Measurements from ENCODE around the gene MEFV. TPM values are rescaled to one million over a fixed set of nuclear protein-coding genes. Genes with fewer than 3 reads are reported as not detected.

The MEFV gene
- total RNA-seq, 1 experiment from 2014 or later: not detected

DNA sequence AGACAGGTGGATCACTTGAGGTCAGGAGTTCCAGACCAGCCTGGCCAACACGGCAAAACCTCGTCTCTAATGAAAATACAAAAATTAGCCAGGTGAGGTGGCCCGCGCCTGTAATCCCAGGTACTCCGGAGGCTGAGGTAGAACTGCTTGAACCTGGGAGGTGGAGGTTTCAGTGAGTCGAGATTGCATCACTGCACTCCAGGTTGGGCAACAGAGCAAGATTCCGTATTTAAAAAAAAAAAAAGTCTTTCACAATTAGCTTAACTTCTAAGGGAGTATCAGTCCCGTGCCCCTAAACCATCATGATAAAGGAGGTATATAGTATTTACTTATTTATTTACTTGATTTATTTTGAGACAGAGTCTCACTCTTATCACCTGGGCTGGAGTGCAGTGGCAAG, 3.4 kb upstream of the MEFV start:
- no peak for DNase-seq
- CTCF ChIA-PET: no interaction called here
- H3K27ac Mint-ChIP-seq (ENCODE audit: unreplicated experiment): no peak overlapping the region
- BruUV-seq (replicated peaks): no TSS peak
- no peaks in the 10 kb centered on the region for H3K4me1 Mint-ChIP-seq (ENCODE audit: low read depth, unreplicated experiment)
- H3K27me3 Mint-ChIP-seq (ENCODE audit: unreplicated experiment): peaks cover 36% of the 10 kb centered on the region
- no peaks in the 10 kb centered on the region for H3K9me3 Mint-ChIP-seq (ENCODE audit: low read depth, unreplicated experiment)
- TF ChIP-seq, protein P1, sequence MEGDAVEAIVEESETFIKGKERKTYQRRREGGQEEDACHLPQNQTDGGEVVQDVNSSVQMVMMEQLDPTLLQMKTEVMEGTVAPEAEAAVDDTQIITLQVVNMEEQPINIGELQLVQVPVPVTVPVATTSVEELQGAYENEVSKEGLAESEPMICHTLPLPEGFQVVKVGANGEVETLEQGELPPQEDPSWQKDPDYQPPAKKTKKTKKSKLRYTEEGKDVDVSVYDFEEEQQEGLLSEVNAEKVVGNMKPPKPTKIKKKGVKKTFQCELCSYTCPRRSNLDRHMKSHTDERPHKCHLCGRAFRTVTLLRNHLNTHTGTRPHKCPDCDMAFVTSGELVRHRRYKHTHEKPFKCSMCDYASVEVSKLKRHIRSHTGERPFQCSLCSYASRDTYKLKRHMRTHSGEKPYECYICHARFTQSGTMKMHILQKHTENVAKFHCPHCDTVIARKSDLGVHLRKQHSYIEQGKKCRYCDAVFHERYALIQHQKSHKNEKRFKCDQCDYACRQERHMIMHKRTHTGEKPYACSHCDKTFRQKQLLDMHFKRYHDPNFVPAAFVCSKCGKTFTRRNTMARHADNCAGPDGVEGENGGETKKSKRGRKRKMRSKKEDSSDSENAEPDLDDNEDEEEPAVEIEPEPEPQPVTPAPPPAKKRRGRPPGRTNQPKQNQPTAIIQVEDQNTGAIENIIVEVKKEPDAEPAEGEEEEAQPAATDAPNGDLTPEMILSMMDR (IDR thresholded peaks at IDR 0.05; ENCODE audit: unreplicated experiment): no peak
- peaks cover 27% of the 10 kb centered on the region for H3K36me3 Mint-ChIP-seq (ENCODE audit: insufficient read depth, unreplicated experiment)
- intact Hi-C loops (cut with micrococcal nuclease; ENCODE audit: unreplicated experiment): loop anchor here (5.0 kb wide), 1 partner anchor 197 kb away; no protein-coding TSS in a partner anchor
- H3K4me3 Mint-ChIP-seq (ENCODE audit: low read depth, unreplicated experiment): no peak overlapping the region

DNA sequence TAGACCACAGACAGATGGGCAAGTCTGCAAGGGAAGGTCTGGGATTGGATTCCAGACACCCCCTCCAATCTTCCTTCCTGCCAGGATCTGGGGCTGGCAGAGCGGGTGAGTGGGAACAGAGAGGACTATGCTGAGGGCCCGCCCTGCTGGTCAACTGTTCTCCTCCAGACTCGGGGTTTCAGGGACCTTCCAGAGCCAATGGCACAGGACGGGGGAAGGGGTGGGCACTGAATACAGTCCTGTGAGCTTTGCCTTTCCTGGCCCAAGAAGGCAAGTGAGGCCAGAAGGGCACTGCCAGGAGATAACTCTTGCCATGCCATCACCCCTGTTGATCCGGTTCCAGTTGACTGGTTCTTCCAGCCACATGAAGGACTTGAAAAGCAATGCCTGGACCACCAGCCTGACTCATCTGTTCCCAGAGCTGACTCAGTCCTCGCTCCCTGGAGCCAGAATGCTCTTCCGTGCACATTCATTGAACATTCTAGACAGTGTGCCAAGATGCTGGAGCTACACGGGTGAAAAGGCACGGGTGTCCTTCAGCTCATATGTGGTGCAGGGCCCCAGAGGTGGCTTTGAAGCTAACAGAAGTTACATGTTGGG, 533 bp upstream of the MEFV start:
- no peak for DNase-seq
- Mint-ChIP-seq H3K27ac (ENCODE audit: unreplicated experiment) (no peak overlapping the region), H3K36me3 (ENCODE audit: insufficient read depth, unreplicated experiment) (no peaks in the 10 kb centered on the region), H3K4me1 (ENCODE audit: low read depth, unreplicated experiment) (no peaks in the 10 kb centered on the region), H3K27me3 (ENCODE audit: unreplicated experiment) (peaks cover 36% of the 10 kb centered on the region), H3K9me3 (ENCODE audit: low read depth, unreplicated experiment) (no peaks in the 10 kb centered on the region), H3K4me3 (ENCODE audit: low read depth, unreplicated experiment) (no peak overlapping the region)
- intact Hi-C loops (cut with micrococcal nuclease; ENCODE audit: unreplicated experiment): no loop called here
- TF ChIP-seq, protein P1 (IDR thresholded peaks at IDR 0.05; ENCODE audit: unreplicated experiment): no peak
- CTCF ChIA-PET: interaction anchor here (0.5 to 1.3 kb wide), 2 partner anchors 10 to 19 kb away, joined by 3 to 5 read pairs; no protein-coding TSS in a partner anchor
- no TSS peak for BruUV-seq (replicated peaks)

DNA sequence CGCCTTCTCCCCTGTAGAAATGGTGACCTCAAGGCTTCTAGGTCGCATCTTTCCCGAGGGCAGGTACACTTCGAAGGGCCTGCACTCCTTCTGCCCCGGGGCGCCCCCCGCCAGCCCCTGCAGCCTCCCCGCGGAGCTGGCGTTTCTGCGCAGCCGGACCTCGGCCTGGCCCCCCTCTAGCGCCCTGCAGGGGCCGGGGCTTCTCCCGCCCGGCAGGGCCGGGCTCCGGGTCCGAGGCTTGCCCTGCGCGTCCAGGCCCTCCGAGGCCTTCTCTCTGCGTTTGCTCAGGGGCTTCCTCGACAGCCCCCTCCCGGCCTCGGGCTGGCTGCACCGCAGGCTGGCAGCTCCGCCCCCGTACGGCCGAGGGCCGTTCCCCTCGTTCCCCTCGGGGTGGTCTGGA, 2.1 kb downstream of the MEFV start:
- Mint-ChIP-seq H3K4me1 (ENCODE audit: low read depth, unreplicated experiment) (no peaks in the 10 kb centered on the region), H3K27me3 (ENCODE audit: unreplicated experiment) (peaks cover 37% of the 10 kb centered on the region), H3K27ac (ENCODE audit: unreplicated experiment) (no peak overlapping the region), H3K9me3 (ENCODE audit: low read depth, unreplicated experiment) (no peaks in the 10 kb centered on the region), H3K36me3 (ENCODE audit: insufficient read depth, unreplicated experiment) (no peaks in the 10 kb centered on the region), H3K4me3 (ENCODE audit: low read depth, unreplicated experiment) (no peak overlapping the region)
- TF ChIP-seq, protein P1 (IDR thresholded peaks at IDR 0.05; ENCODE audit: unreplicated experiment): no peak
- intact Hi-C loops (cut with micrococcal nuclease; ENCODE audit: unreplicated experiment): no loop called here
- CTCF ChIA-PET: no interaction called here
- DNase-seq: no peak
- BruUV-seq (replicated peaks): no TSS peak

DNA sequence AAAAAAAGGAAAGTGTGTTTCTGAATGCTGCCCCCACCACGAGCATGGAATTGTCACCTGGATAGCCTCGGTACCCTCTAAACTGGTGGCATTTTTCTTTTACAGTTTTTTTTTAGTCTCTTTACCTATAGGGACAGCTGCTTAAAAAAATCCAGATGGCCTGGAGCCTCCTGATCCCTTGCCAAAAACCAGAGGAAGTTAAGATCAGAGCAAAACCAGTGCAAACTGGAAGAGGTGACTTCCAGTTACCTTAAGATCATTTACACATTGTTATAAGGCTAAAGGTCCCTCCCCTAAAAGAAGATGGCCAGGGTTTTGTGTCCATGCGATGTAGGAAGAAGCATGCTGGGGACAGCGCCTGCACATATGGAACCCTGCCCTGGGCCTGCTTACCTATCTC, 3.5 kb downstream of the MEFV start:
- Mint-ChIP-seq H3K4me1 (ENCODE audit: low read depth, unreplicated experiment) (no peaks in the 10 kb centered on the region), H3K36me3 (ENCODE audit: insufficient read depth, unreplicated experiment) (no peaks in the 10 kb centered on the region), H3K27ac (ENCODE audit: unreplicated experiment) (no peak overlapping the region), H3K4me3 (ENCODE audit: low read depth, unreplicated experiment) (no peak overlapping the region), H3K9me3 (ENCODE audit: low read depth, unreplicated experiment) (no peaks in the 10 kb centered on the region), H3K27me3 (ENCODE audit: unreplicated experiment) (peaks cover 35% of the 10 kb centered on the region)
- CTCF ChIA-PET: interaction anchor here (0.7 kb wide), 1 partner anchor 40 kb away, joined by 3 read pairs; no protein-coding TSS in a partner anchor
- intact Hi-C loops (cut with micrococcal nuclease; ENCODE audit: unreplicated experiment): no loop called here
- no peak for DNase-seq
- BruUV-seq (replicated peaks): no TSS peak
- TF ChIP-seq, protein P1 (IDR thresholded peaks at IDR 0.05; ENCODE audit: unreplicated experiment): no peak

Data from Calu3 (cell line).